Thyroid gland (tissue), 4 donors: ENCODE data around the gene OSBP2. TPM values are rescaled to one million over a fixed set of nuclear protein-coding genes. Genes with fewer than 3 reads are reported as not detected.

Experiments used
- DNase-seq, 2 donors: peaks; one replicate each; pipeline ENCODE4 v3.0.0-alpha.2; 2019
- H3K27ac ChIP-seq, 3 donors: fragments of 200-600 bp; sonication (generic); 1 replicate in 2 of 3; 2 replicates in 1 of 3; pipeline ENCODE4 v1.5.1; 2016 to 2019; ENCODE audit warnings: mild to moderate bottlenecking in 1 of 3, moderate library complexity in 1 of 3
- H3K27me3 ChIP-seq: fragments of 200-600 bp; sonication (generic); one replicate; pipeline ENCODE4 v1.5.1; 2019
- H3K36me3 ChIP-seq, 2 donors: fragments of 200-600 bp; sonication (generic); one replicate each; pipeline ENCODE4 v1.5.1; 2016 to 2019
- H3K4me1 ChIP-seq, 2 donors: fragments of 200-600 bp; sonication (generic); one replicate each; pipeline ENCODE4 v1.5.1; 2017 to 2019
- H3K4me3 ChIP-seq, 3 donors: fragments of 200-600 bp; sonication (generic); replicated peaks in 1 of 3; 1 replicate in 2 of 3; 2 replicates in 1 of 3; pipeline ENCODE4 v1.5.1; 2016; ENCODE audit warnings: mild to moderate bottlenecking in 1 of 3
- H3K9me3 ChIP-seq: fragments of 200-600 bp; sonication (generic); one replicate; pipeline ENCODE4 v1.5.1; 2017
- CTCF ChIP-seq, 6 experiments: fragments of 200-600 bp in 3 of 6; fragments of 450-650 bp in 3 of 6; sonication (generic) in 3 of 6; IDR thresholded peaks; one replicate each; pipeline ENCODE4 v1.5.1; 2016 to 2019; ENCODE audit warnings: antibody characterized with exemption in 6 of 6, mild to moderate bottlenecking in 2 of 6, inconsistent platforms in 1 of 6, moderate library complexity in 1 of 6
- POLR2A ChIP-seq, 2 donors: fragments of 450-650 bp; IDR thresholded peaks; one replicate each; pipeline ENCODE4 v1.6.1; 2017; ENCODE audit warnings: antibody characterized with exemption in 2 of 2, mild to moderate bottlenecking in 2 of 2, moderate library complexity in 1 of 2
- WGBS, 2 donors: methylation state at CpG; one replicate each; pipeline ENCODE4 v1.1.5; 2017; 5-methylcytosine and 5-hydroxymethylcytosine counted together
- intact Hi-C: fragments of 100-400 bp; cut with DNase I; formaldehyde crosslinking; loops from one replicate; pipeline ENCODE4 v1.15.1; 2023
- total RNA-seq, 4 donors: library from RNA; depleted of rRNA; stranded (reverse); fragments of >200 nt; gene quantifications; one replicate each; pipeline ENCODE4 v1.2.3, GENCODE V29; 2016

Gene OSBP2
- total RNA-seq, 4 donors from 2014 or later = 7.8 to 13.4 (median 11.5) TPM

- WGBS, 2 donors = 93 to 94% methylated on average over 15 of the region's 15 CpGs
- TF ChIP-seq CTCF (IDR thresholded peaks at IDR 0.05) (no peak), POLR2A (IDR thresholded peaks at IDR 0.05) (no peak)
- Histone ChIP-seq H3K36me3 (no peaks in the 10 kb centered on the region), H3K4me1 (no peaks in the 10 kb centered on the region), H3K27ac (no peak overlapping the region), H3K9me3 (no peaks in the 10 kb centered on the region), H3K4me3 (no peak overlapping the region), H3K27me3 (no peaks in the 10 kb centered on the region)
- intact Hi-C loops = no loop called here
- DNase-seq = no peak
Observed at GRCh38 chr22:30869667-30870395, 175.2 kb downstream of the OSBP2 start.

DNA sequence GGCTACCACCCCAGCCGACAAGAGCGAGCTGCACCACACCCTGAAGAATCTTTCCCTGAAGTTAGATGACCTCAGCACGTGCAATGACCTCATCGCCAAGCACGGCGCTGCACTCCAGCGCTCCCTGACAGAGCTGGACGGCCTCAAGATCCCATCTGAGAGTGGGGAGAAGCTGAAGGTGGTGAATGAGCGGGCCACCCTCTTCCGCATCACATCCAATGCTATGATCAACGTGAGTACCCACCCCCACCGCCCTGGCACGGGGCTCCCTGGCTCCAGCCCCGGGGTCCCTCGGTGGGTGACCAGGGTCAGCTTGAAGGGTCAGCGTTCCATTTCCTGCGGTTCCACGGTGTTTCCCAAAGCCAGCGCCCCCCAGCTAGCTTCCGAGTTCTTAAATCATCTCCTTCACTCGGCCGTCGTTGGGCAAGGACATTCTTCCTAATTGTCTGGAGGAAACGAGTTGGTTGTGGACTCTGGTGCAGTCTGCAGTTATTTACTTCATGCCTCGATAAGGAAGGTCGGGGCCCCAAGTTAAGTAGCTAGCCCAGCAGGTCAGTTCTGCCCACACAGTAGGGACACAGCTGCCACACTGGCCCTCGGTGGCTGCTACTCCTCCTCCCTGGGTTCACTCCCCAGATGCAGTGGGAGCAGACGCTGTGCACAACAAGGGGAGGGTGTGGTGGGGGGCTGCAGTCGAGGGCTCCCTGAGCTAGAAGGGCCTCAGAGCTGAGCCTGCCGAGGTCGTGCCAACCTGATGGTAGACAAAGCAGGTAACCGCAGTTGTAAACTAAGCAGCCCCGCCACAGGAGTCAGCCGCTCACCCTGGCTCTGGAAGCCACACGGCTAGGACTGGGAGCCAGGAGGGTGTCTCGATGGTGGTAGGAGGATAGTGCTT is 176.0 kb downstream of the OSBP2 start:
- Histone ChIP-seq H3K36me3 (no peaks in the 10 kb centered on the region), H3K4me1 (no peaks in the 10 kb centered on the region), H3K4me3 (no peak overlapping the region), H3K27me3 (no peaks in the 10 kb centered on the region), H3K9me3 (no peaks in the 10 kb centered on the region), H3K27ac (no peak overlapping the region)
- WGBS, 2 donors = 87 to 90% methylated on average over 27 to 33 of the region's 36 CpGs
- DNase-seq = no peak
- intact Hi-C loops = no loop called here
- no peak for TF ChIP-seq POLR2A (IDR thresholded peaks at IDR 0.05)
- no peak for TF ChIP-seq CTCF (IDR thresholded peaks at IDR 0.05)

GRCh38 chr22:30871391-30872284 is 177.0 kb downstream of the OSBP2 start:
- Histone ChIP-seq H3K27ac (no peak overlapping the region), H3K4me3 (no peak overlapping the region), H3K4me1 (no peaks in the 10 kb centered on the region), H3K27me3 (no peaks in the 10 kb centered on the region), H3K36me3 (no peaks in the 10 kb centered on the region), H3K9me3 (no peaks in the 10 kb centered on the region)
- intact Hi-C loops = no loop called here
- WGBS, 2 donors = 76 to 87% methylated on average over 7 to 11 of the region's 13 CpGs
- no peak for TF ChIP-seq CTCF (IDR thresholded peaks at IDR 0.05)
- TF ChIP-seq POLR2A (IDR thresholded peaks at IDR 0.05) = no peak
- no peak for DNase-seq

DNA sequence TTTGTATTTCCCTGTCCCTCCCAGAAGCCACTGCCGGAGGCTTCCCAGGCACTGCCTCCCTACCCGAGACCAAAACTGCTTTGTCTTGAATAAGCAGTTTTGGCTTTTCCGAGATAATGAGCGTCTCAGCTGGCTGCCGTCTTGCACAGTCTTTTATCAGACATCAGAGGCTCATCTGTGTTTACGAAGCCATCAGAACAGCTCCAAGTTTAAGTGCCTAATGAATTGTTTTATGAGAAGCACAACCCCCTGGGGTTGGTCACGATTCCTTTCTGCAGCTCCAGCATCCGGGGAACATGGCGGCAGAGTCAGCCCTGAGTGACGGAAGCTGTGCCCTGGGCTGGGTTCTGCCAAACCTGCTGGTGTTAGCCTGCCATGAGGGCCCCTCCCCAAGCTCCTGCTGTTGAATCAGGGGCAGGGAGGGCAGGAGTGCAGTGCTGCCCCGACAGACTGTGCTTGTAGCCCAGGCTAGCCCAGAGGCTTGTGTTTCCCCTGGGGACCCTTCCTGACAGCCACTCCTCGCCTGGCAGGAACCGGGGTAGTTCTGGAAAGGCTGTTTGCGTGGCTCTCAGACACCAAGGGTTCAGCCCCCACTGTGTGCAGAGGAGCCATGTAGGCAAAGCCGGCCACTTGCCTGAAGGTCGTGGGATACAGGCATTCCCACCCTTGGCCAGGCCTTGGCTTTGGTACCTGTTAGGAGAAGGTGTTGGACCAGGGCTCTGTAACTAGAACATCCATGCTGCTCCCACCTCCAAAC is 177.8 kb downstream of the OSBP2 start:
- Histone ChIP-seq H3K9me3 (no peaks in the 10 kb centered on the region), H3K27ac (no peak overlapping the region), H3K4me1 (no peaks in the 10 kb centered on the region), H3K4me3 (no peak overlapping the region), H3K27me3 (no peaks in the 10 kb centered on the region), H3K36me3 (no peaks in the 10 kb centered on the region)
- no peak for DNase-seq
- 83% methylated on average over 9 to 13 of the region's 16 CpGs for WGBS, 2 donors
- intact Hi-C loops = no loop called here
- TF ChIP-seq CTCF (IDR thresholded peaks at IDR 0.05) (no peak), POLR2A (IDR thresholded peaks at IDR 0.05) (no peak)
